HepG2 (cell line): ENCODE results near the gene BASP1. TPM values are rescaled to one million over a fixed set of nuclear protein-coding genes. Genes with fewer than 3 reads are reported as not detected.

Source experiments
- ATAC-seq: fragments of 200-7000 bp; cut with Tn5 transposase; 3 replicates; pipeline ENCODE4 v1.9.1; 2020; ENCODE audit warnings: mild to moderate bottlenecking, moderate library complexity
- BruUV-seq: library from RNA; stranded (reverse); fragments of 400-500 nt; replicated peaks from 2 replicates; lab custom pipeline; 2021; lab: Mats Ljungman, UMichigan
- CTCF ChIA-PET: fragments of 300-600 bp; formaldehyde crosslinking; extraction: SDS; loops from one replicate; lab custom pipeline; 2021; ENCODE audit warnings: low total read pairs, inconsistent platforms, low intra/inter-chr PET ratio; lab: Yijun Ruan, JAX
- POLR2A ChIA-PET: fragments of 350-600 bp; sonication (Branson Sonifier 250); formaldehyde crosslinking; loops from one replicate; lab custom pipeline; 2020; ENCODE audit warnings: antibody characterized with exemption, inconsistent platforms; lab: Yijun Ruan, JAX
- DNase-seq: peaks from one replicate; pipeline ENCODE4 v3.0.0-alpha.2; 2015; ENCODE audit warnings: low spot score
- FAIRE-seq: peaks from 3 replicates; lab custom pipeline; 2011; peaks lifted over from hg19 to GRCh38; lab: Jason Lieb, UNC
- H2AFZ ChIP-seq: one replicate; pipeline ENCODE4 v1.6.1; 2011; ENCODE audit warnings: low read length, inconsistent platforms
- H3K27ac ChIP-seq: fragments of 300-600 bp; 3 replicates; pipeline ENCODE4 v1.8.0; 2011; ENCODE audit warnings: mixed run types, mild to moderate bottlenecking, mixed read lengths, low read length, inconsistent platforms; ENCODE audit not compliant: insufficient read depth; ENCODE audit errors: extremely low read length
- H3K27me3 ChIP-seq, 2 experiments: fragments of 200-600 bp in 1 of 2; 2 replicates in 1 of 2; 3 replicates in 1 of 2; pipeline versions ENCODE4 v1.6.0 to v1.8.0; 2011; ENCODE audit warnings: low read length in 2 of 2, mild to moderate bottlenecking in 2 of 2, moderate library complexity in 2 of 2, inconsistent platforms in 1 of 2; ENCODE audit not compliant: insufficient read depth in 2 of 2, control insufficient read depth in 1 of 2
- H3K36me3 ChIP-seq, 2 experiments: fragments of 200-600 bp in 1 of 2; replicated peaks in 1 of 2; 2 replicates in 1 of 2; 3 replicates in 1 of 2; pipeline versions ENCODE4 v1.5.1 to v1.8.0; 2011; ENCODE audit warnings: low read length in 2 of 2, inconsistent platforms in 1 of 2; ENCODE audit not compliant: insufficient read depth in 2 of 2, control insufficient read depth in 1 of 2
- H3K4me1 ChIP-seq: 2 replicates; pipeline ENCODE4 v1.5.1; 2012; ENCODE audit warnings: low read length, inconsistent platforms; ENCODE audit not compliant: insufficient read depth
- H3K4me2 ChIP-seq: 2 replicates; pipeline ENCODE4 v1.6.0; 2011; ENCODE audit warnings: low read depth, low read length, inconsistent platforms
- H3K4me3 ChIP-seq, 3 experiments: fragments of 200-600 bp in 1 of 3; sonication (generic), shearing (Covaris generic) in 1 of 3; replicated peaks in 1 of 3; 2 replicates each; pipeline ENCODE4 v1.5.1; 2011 to 2016; ENCODE audit warnings: low read length in 3 of 3, inconsistent platforms in 2 of 3, low read depth in 2 of 3, mild to moderate bottlenecking in 2 of 3, control low read depth in 1 of 3, mixed read lengths in 1 of 3; ENCODE audit not compliant: insufficient read depth in 1 of 3
- H3K79me2 ChIP-seq: one replicate; pipeline ENCODE4 v1.6.1; 2011; ENCODE audit warnings: low read length, inconsistent platforms; ENCODE audit not compliant: insufficient read depth
- H3K9ac ChIP-seq: 2 replicates; pipeline ENCODE4 v1.6.0; 2011; ENCODE audit warnings: mild to moderate bottlenecking, low read depth, low read length, inconsistent platforms; ENCODE audit not compliant: insufficient read depth
- H3K9me3 ChIP-seq: 2 replicates; pipeline ENCODE4 v1.5.1; 2012; ENCODE audit warnings: mild to moderate bottlenecking, low read length
- H4K20me1 ChIP-seq: 2 replicates; pipeline ENCODE4 v1.6.0; 2011; ENCODE audit warnings: inconsistent platforms, mild to moderate bottlenecking, low read length, moderate library complexity; ENCODE audit not compliant: insufficient read depth
- HNRNPLL ChIP-seq: fragments of 200-400 bp; formaldehyde crosslinking; IDR thresholded peaks from 2 replicates; pipeline ENCODE4 v1.6.1; 2017; ENCODE audit warnings: mild to moderate bottlenecking, low read depth, low read length; ENCODE audit not compliant: poor library complexity, severe bottlenecking
- KDM5A ChIP-seq: fragments of 200-600 bp; sonication (generic); IDR thresholded peaks from 2 replicates; pipeline ENCODE4 v1.7.0; 2018; ENCODE audit warnings: antibody characterized with exemption, mild to moderate bottlenecking, low read length, borderline replicate concordance
- MED13 ChIP-seq: sonication (generic); formaldehyde crosslinking; IDR thresholded peaks from 2 replicates; pipeline ENCODE4 v1.5.0; 2020; ENCODE audit warnings: missing genetic modification reagents
- NBN ChIP-seq: fragments of 450-650 bp; conservative IDR thresholded peaks from 2 replicates; pipeline ENCODE4 v1.6.1; 2017
- REL ChIP-seq: sonication (generic); formaldehyde crosslinking; conservative IDR thresholded peaks from 2 replicates; pipeline ENCODE4 v1.8.0; 2022; ENCODE audit warnings: mild to moderate bottlenecking, missing genetic modification reagents, moderate library complexity
- SCMH1 ChIP-seq: sonication (generic); formaldehyde crosslinking; IDR thresholded peaks from 2 replicates; pipeline ENCODE4 v1.9.0; 2021; ENCODE audit warnings: missing genetic modification reagents, mild to moderate bottlenecking, borderline replicate concordance
- SMAD9 ChIP-seq: sonication (generic); formaldehyde crosslinking; IDR thresholded peaks from 2 replicates; pipeline ENCODE4 v1.5.1; 2020; ENCODE audit warnings: mild to moderate bottlenecking, missing genetic modification reagents
- THYN1 ChIP-seq: sonication (generic); formaldehyde crosslinking; IDR thresholded peaks from 2 replicates; pipeline ENCODE4 v1.8.1; 2023; ENCODE audit warnings: low read depth, mild to moderate bottlenecking, moderate library complexity, missing genetic modification reagents, borderline replicate concordance
- TSC22D2 ChIP-seq: sonication (generic); formaldehyde crosslinking; IDR thresholded peaks from 2 replicates; pipeline ENCODE4 v1.5.1; 2020; ENCODE audit warnings: missing genetic modification reagents, mild to moderate bottlenecking, borderline replicate concordance
- ZBTB1 ChIP-seq: sonication (generic); formaldehyde crosslinking; IDR thresholded peaks from 2 replicates; pipeline ENCODE4 v1.4.0; 2020; ENCODE audit warnings: missing genetic modification reagents, borderline replicate concordance
- ZNF451 ChIP-seq: sonication (generic); formaldehyde crosslinking; IDR thresholded peaks from 2 replicates; pipeline ENCODE4 v1.5.0; 2020; ENCODE audit warnings: mild to moderate bottlenecking, missing genetic modification reagents
- ZNF569 ChIP-seq: sonication (generic); formaldehyde crosslinking; IDR thresholded peaks from 2 replicates; pipeline ENCODE4 v1.5.0; 2020; ENCODE audit warnings: mild to moderate bottlenecking, missing genetic modification reagents, moderate library complexity, borderline replicate concordance
- WGBS: methylation state at CpG from one replicate; pipeline ENCODE4 v1.1.6; 2017; ENCODE audit warnings: low lambda C conversion rate; 5-methylcytosine and 5-hydroxymethylcytosine counted together
- in situ Hi-C: cut with HindIII; loops from 2 replicates; pipeline ENCODE4 v1.10.0; 2017; ENCODE audit warnings: low pct_unique_long_range_greater_than_20kb; ENCODE audit not compliant: extremely low pct_ligation_motif_present
- intact Hi-C: fragments of 100-400 bp; cut with micrococcal nuclease; formaldehyde crosslinking; loops from one replicate; pipeline ENCODE4 v1.10.0; 2022; ENCODE audit not compliant: unreplicated experiment
- polyA plus RNA-seq, 8 experiments: library from polyadenylated mRNA; depleted of rRNA in 3 of 8; stranded (reverse) in 7 of 8; unstranded in 1 of 8; fragments of >200 nt; fragmentation: Illumina TruSeq in 4 of 8; extraction: Trizol in 4 of 8; gene quantifications; 2 replicates each; pipeline versions ENCODE4 v1.2.1 to v1.2.3, GENCODE V29; 2011 to 2016; ENCODE audit warnings: low read depth in 4 of 8, missing spikeins in 1 of 8, mixed read lengths in 1 of 8; ENCODE audit not compliant: insufficient read depth in 1 of 8
- total RNA-seq, 5 experiments: library from RNA; depleted of rRNA; stranded (reverse); fragments of >200 nt; fragmentation: Illumina TruSeq; extraction: Trizol; gene quantifications; 2 replicates each; pipeline ENCODE4 v1.2.3, GENCODE V29; 2016; ENCODE audit warnings: low read depth in 1 of 5
- TF ChIP-seq, protein P1 (sequence below): sonication (generic); formaldehyde crosslinking; IDR thresholded peaks from 2 replicates; pipeline ENCODE4 v1.4.0; 2020; ENCODE audit warnings: mild to moderate bottlenecking, missing genetic modification reagents
- TF ChIP-seq, protein P2 (sequence below): sonication (generic); formaldehyde crosslinking; IDR thresholded peaks from 2 replicates; pipeline ENCODE4 v1.8.0; 2022; ENCODE audit warnings: mild to moderate bottlenecking, missing genetic modification reagents; ENCODE audit not compliant: insufficient replicate concordance

BASP1 gene
- total and polyA plus RNA-seq, 2 of the 13 experiments (the other 11 are each of a cell fraction or from before 2014, with no cell fraction given) = 0.04 TPM; not detected in 1

DNA sequence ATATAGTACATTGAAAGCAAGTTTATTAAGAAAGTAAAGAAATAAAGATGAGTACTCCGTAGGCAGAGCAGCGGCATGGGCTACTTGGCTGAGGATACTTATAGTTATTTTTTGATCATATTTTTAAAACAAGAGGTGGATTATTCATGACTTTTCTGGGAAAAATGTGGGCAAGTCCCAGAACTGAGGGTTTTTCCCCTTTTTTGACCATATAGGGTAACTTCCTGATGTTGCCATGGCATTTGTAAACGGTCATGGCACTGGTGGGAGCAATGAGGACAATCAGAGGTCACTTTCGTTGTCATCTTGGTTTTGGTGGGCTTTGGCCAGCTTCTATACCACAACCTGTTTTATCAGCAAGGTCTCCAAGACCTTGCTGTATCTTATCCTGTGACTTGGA lies 5.2 kb upstream of the BASP1 start:
- intact Hi-C loops = no loop called here
- ATAC-seq = no peak

More for the DNA sequence above, 5.2 kb upstream of the BASP1 start:
- DNase-seq (no peak), FAIRE-seq (no peak)
- Histone ChIP-seq H3K27me3 (no peaks in the 10 kb centered on the region), H4K20me1 (no peaks in the 10 kb centered on the region), H3K27ac (no peak overlapping the region), H2AFZ (no peak overlapping the region), H3K79me2 (no peaks in the 10 kb centered on the region), H3K4me2 (no peak overlapping the region), H3K36me3 (no peaks in the 10 kb centered on the region), H3K4me3 (no peak overlapping the region), H3K9me3 (no peaks in the 10 kb centered on the region), H3K4me1 (no peaks in the 10 kb centered on the region), H3K9ac (no peak overlapping the region)
- 46% methylated on average over 4 of the region's 4 CpGs for WGBS
- POLR2A ChIA-PET = no interaction called here
- TF ChIP-seq THYN1 = no peak
- TF ChIP-seq, protein P1, sequence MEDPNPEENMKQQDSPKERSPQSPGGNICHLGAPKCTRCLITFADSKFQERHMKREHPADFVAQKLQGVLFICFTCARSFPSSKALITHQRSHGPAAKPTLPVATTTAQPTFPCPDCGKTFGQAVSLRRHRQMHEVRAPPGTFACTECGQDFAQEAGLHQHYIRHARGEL (CRISPR knock-in tag) = no peak
- no peak for TF ChIP-seq ZBTB1 (CRISPR knock-in tag)
- TF ChIP-seq MED13 (CRISPR knock-in tag) = no peak
- no peak for TF ChIP-seq SCMH1 (CRISPR knock-in tag)
- TF ChIP-seq KDM5A = no peak
- TF ChIP-seq HNRNPLL = no peak
- TF ChIP-seq SMAD9 = no peak
- TF ChIP-seq, protein P2, sequence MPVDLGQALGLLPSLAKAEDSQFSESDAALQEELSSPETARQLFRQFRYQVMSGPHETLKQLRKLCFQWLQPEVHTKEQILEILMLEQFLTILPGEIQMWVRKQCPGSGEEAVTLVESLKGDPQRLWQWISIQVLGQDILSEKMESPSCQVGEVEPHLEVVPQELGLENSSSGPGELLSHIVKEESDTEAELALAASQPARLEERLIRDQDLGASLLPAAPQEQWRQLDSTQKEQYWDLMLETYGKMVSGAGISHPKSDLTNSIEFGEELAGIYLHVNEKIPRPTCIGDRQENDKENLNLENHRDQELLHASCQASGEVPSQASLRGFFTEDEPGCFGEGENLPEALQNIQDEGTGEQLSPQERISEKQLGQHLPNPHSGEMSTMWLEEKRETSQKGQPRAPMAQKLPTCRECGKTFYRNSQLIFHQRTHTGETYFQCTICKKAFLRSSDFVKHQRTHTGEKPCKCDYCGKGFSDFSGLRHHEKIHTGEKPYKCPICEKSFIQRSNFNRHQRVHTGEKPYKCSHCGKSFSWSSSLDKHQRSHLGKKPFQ = no peak
- TF ChIP-seq ZNF569 (CRISPR knock-in tag) = no peak
- TF ChIP-seq TSC22D2 (CRISPR knock-in tag) = no peak
- TF ChIP-seq NBN = no peak
- no peak for TF ChIP-seq REL (CRISPR knock-in tag)
- TF ChIP-seq ZNF451 (CRISPR knock-in tag) = no peak
- BruUV-seq = no TSS peak
- in situ Hi-C loops = no loop called here
- CTCF ChIA-PET = no interaction called here
